ENCODE results near the gene PRMT9. TPM values are rescaled to one million over a fixed set of nuclear protein-coding genes. Genes with fewer than 3 reads are reported as not detected.

PRMT9 gene
- total and polyA plus RNA-seq, 10 of the 15 experiments (the other 5 are each of a cell fraction or from before 2014, with no cell fraction given): 4.1 to 11.8 (median 7.6) TPM

GRCh38 chr4:147691820-147692219, 7.9 kb upstream of the PRMT9 start:
- Histone ChIP-seq H4K20me1 (ENCODE audit: control insufficient read depth, insufficient read depth) (no peaks in the 10 kb centered on the region), H3K79me2 (ENCODE audit: control insufficient read depth, insufficient read depth, low read length) (no peaks in the 10 kb centered on the region), H3K4me1 (ENCODE audit: control insufficient read depth, insufficient read depth, low read length) (no peaks in the 10 kb centered on the region), H3K27ac (ENCODE audit: control insufficient read depth, insufficient read depth) (no peak overlapping the region), H3K4me2 (ENCODE audit: control insufficient read depth, insufficient read depth) (no peak overlapping the region), H3K4me3 (no peak overlapping the region), H3K27me3 (replicated peaks in 1 of 2; ENCODE audit: control insufficient read depth in 2 of 2, insufficient read depth in 2 of 2, low read length in 1 of 2) (peaks cover 0 to 2% of the 10 kb centered on the region in 2 experiments; a peak in 1 of 4 replicates), H3K36me3 (ENCODE audit: control insufficient read depth in 2 of 2, insufficient read depth in 2 of 2, low read length in 1 of 2) (no peaks in the 10 kb centered on the region), H2AFZ (ENCODE audit: control insufficient read depth, low read depth, low read length) (no peak overlapping the region), H3K9me3 (replicated peaks; ENCODE audit: control insufficient read depth, insufficient read depth, low read length) (no peaks in the 10 kb centered on the region), H3K9ac (ENCODE audit: control insufficient read depth, insufficient read depth, low read length) (no peak overlapping the region)
- DNase-seq (ENCODE audit: low read depth, low spot score): no peak
- ATAC-seq: no peak
- intact Hi-C loops (cut with micrococcal nuclease; ENCODE audit: unreplicated experiment): no loop called here
- RAD21 ChIA-PET (ENCODE audit: unreplicated experiment): no interaction called here
- SMC1A ChIA-PET (ENCODE audit: uncharacterized antibody, unreplicated experiment): interaction anchor here (2.1 kb wide), 1 partner anchor 175 kb away, joined by 13 read pairs; no protein-coding TSS in a partner anchor
- TF ChIP-seq SMAD5 (IDR thresholded peaks at IDR 0.05; ENCODE audit: low read depth): no peak
- TF ChIP-seq HSF1 (IDR thresholded peaks at IDR 0.05; ENCODE audit: low read depth, low read length): no peak
- TF ChIP-seq ETV6 (conservative IDR thresholded peaks at IDR 0.05 in 1 of 2, IDR thresholded peaks at IDR 0.05 in 1 of 2; ENCODE audit: borderline replicate concordance in 1 of 2, low read depth in 1 of 2): no peak
- no peak for TF ChIP-seq ATF7 (IDR thresholded peaks at IDR 0.05; ENCODE audit: low read depth)
- no peak for TF ChIP-seq FOS (IDR thresholded peaks at IDR 0.05; ENCODE audit: borderline replicate concordance, extremely low read depth, insufficient read length)
- TF ChIP-seq EED (IDR thresholded peaks at IDR 0.05; ENCODE audit: low read depth): no peak
- no peak for TF ChIP-seq WRNIP1 (IDR thresholded peaks at IDR 0.05; ENCODE audit: borderline replicate concordance, low read depth, low read length)
- TF ChIP-seq KLF5 (IDR thresholded peaks at IDR 0.05; ENCODE audit: partially characterized antibody): no peak
- TF ChIP-seq NRF1 (conservative IDR thresholded peaks at IDR 0.05; ENCODE audit: low read depth, low read length): no peak
- TF ChIP-seq ZNF592 (IDR thresholded peaks at IDR 0.05): no peak
- TF ChIP-seq ZNF207 (IDR thresholded peaks at IDR 0.05; ENCODE audit: borderline replicate concordance): no peak
- TF ChIP-seq NR2C2 (IDR thresholded peaks at IDR 0.05; ENCODE audit: borderline replicate concordance, control insufficient read depth, insufficient read length, low read depth): no peak
- TF ChIP-seq ZBED1 (IDR thresholded peaks at IDR 0.05; ENCODE audit: borderline replicate concordance): no peak
- no peak for TF ChIP-seq PAX8 (IDR thresholded peaks at IDR 0.05)
- TF ChIP-seq HCFC1 (IDR thresholded peaks at IDR 0.05; ENCODE audit: low read length): no peak
- TF ChIP-seq TARDBP (IDR thresholded peaks at IDR 0.05; ENCODE audit: borderline replicate concordance): no peak
- TF ChIP-seq NFIC (IDR thresholded peaks at IDR 0.05; ENCODE audit: low read depth, low read length): no peak
- TF ChIP-seq BACH1 (IDR thresholded peaks at IDR 0.05; ENCODE audit: borderline replicate concordance): no peak
- WGBS (ENCODE audit: insufficient coverage, insufficient replicate concordance, low lambda C conversion rate, missing lambda C conversion rate): 4% methylated on average over 2 of the region's 2 CpGs
- POLR2A ChIA-PET: no interaction called here
- CTCF ChIA-PET: interaction anchor here (2.4 kb wide), 1 partner anchor 175 kb away, joined by 10 read pairs; no protein-coding TSS in a partner anchor
- BruUV-seq (replicated peaks): no TSS peak
- in situ Hi-C loops (cut with MboI): no loop called here
- no peak for FAIRE-seq

Measured in GM12878 (cell line).